CD4-positive, alpha-beta T cell treated with Interleukin-4 for 4 hours (primary cell): ENCODE data around the gene SOX1.

ENCODE experiments used
- DNase-seq: peaks from one replicate; pipeline ENCODE4 v3.0.0-alpha.2; 2020

The SOX1 gene

DNA sequence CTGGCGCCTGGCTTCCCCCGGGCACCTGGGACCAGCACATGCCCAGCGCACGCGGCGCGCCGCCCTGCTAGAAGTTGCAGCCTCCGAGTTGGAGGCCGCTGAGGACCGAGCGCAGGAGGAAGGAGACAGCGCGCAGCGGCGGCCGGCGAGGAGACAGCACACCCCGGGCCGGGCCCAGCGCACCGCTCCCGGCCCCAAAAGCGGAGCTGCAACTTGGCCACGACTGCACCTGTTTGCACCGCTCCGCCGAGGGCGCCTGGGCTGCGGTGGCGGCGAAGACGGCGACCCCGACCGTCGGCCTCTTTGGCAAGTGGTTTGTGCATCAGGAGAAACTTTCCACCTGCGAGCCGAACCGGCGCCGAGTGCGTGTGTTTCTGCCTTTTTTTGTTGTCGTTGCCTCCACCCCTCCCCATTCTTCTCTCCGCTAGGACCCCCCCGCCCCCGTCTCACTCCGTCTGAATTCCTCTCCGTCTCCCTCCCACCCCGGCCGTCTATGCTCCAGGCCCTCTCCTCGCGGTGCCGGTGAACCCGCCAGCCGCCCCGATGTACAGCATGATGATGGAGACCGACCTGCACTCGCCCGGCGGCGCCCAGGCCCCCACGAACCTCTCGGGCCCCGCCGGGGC is at the start of gene SOX1:
Gene SOX1 (plus strand): TSS at position 34 of the 626 bp plus-strand sequence. CDS start 510 bp downstream, at position 544.
- DNase-seq: no peak

DNA sequence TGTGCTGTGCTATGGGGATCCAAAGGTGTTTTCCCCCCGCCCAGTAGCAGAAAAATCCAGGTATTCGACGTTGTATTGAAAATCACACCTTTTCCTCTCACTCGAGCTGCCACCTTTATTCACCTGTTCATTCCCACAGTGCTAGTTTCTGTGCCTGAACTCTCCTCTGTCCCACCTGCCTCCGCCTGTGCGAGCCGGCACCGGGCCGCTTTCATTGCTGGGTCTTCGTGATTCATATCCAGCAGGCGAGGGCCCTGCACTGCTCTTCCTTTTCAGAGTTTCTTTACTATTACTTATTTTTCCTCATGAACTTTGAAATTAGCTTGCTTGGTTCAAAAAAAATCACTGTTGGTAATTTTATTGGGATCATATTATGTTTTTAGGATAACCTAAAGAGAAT is 42.4 kb upstream of the SOX1 start:
- DNase-seq: no peak

DNA sequence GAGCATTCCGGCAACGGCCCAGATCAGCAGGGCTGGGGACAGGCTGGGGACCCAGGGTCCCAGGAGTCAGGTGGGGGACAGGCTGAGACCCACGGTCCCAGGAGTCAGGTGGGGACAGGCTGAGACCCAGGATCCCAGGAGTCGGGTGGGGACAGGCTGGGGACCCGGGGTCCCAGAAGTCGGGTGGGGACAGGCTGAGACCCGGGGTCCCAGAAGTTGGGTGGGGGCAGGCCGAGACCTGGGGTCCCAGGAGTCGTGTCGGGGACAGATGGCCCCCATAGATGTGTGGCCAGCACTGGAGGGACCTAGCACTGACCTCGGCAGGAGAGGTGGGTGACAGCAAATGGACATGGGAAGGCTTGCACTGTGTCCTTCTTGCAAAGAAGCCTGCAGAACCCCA is 39.7 kb upstream of the SOX1 start:
- no peak for DNase-seq

DNA sequence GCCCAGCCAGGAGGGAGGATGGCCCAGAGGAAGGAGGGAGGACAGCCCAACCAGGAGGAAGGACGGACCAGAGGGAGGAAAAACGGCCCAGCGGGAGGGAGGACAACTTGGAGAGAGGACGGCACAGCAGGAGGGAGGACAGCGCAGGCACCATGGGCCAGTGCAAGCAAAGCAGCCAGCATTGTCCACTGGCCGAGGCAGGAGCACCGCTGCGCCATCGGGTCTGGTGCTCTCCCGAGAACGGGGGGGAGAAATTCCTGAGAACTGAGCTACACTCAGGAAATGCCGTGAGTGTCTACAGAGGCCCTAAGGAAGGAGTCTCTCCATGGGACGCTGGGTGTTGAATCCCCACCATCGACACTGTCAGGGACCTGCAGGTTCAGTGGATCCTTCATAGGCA is 38.5 kb upstream of the SOX1 start:
- DNase-seq: no peak

DNA sequence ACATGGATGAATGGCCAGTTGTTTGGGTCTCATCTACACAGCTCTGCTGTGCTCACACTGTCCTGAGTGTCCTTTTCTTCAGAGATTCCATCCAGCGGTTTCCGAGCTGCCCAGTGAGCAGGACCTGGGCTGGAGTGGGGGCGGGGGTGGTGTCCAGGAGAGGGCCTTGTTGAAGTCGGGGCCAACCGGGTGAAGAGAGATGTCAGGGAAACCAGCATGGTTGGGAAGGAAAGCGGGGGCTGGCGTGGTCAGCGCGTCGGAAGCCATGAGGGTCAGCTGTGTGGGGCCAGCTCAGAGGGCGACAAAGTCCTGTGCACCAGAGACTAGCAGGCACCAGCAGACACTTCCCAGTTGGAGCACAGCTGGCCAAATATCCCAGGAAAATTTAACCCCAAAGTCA is 37.8 kb upstream of the SOX1 start:
- no peak for DNase-seq

DNA sequence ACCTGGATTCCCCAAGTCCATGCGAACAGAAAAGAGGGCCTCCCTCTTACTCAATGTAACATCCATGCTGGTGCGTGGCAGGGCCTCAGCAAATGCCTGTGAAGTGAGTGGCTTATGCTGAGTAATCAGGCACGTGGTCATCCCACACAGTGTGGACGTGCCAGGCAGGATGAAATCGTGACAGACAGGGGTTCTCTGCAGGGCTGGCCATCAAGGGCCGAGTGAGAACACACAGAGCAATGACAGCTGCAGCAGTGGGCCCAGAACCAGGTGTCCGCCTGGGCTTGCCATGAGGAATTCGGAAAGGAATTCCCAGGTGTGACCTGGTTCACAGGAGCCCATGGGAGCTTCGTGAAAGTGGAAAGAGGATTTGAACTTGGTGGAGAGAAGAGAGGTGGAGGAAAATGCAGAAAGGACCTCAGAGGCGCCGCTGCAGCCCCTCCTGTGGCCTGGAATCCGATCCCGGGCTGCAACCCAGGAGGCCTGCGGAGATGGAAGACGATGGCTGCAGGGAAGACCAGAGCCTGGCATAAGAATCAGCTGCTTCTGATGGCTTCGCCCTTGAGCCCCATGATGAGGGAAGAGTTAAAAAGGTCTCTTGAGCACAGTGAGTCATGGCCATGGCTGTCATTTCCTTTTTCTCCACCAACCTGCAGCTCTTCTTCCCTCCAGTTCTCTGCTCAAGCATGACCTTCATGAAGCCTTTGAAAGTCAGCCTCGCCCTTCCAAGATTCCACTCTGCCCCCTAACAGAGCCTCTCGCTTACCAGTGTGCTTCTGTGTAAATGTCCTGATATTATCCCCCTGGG is 34.6 kb upstream of the SOX1 start:
- no peak for DNase-seq

DNA sequence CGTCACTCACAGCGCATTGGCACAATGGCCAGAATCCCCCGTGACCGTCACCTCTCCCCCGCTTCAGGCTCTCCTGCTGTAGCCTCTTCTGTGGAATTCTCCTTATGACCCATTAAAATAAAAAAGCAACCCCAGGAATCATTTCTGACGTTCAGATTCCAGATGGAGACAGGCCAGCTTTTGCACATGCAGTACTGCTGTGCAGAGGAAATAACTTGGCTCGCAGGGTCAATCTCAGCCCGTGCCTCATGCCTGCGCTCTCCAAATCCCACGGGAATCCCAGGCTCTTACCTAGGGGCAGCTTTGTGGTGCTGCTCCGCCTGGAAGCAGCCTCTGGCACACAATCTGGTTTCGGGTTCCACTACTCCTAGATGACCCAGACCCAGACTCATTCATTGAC is 32.7 kb upstream of the SOX1 start:
- no peak for DNase-seq

DNA sequence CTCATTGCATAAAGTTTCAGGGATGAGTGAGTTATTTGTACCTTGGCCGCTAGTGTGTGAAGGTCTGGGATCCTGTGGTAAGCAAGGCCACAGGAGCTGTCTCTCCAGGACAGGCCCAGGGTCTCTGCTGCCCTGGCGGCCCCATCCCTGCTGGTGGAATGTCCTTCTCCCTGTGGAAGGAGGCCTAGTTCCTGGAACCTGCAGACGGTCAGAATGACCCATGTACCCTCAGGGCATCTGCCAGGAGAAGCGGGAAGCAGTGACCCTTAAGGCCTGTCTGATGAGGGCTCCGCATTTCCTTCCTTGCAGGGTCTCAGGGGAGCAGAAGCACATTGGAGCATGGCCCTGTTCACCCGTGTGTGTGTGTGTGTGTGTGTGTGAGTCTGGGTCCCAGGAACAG is 32.1 kb upstream of the SOX1 start:
- no peak for DNase-seq

DNA sequence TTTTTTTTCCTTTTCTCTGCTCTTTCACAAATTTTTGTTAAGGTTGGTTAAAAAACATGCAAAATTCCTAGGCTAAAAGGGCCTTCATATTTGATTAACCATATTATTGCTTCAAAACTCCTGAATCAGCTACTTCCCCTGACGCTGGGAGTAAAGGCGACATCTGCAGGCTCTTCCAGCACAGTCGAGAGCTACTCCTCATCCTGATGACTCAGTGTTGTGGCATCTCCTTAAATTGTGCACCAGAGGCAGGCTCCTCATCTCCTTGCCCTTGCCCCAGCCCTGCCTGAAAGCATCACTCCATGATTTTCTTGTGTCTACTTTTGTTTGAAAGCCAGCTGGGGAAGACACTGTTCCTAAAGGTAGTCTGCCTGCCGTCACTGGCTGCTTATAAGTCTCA is 24.5 kb upstream of the SOX1 start:
- DNase-seq: no peak

DNA sequence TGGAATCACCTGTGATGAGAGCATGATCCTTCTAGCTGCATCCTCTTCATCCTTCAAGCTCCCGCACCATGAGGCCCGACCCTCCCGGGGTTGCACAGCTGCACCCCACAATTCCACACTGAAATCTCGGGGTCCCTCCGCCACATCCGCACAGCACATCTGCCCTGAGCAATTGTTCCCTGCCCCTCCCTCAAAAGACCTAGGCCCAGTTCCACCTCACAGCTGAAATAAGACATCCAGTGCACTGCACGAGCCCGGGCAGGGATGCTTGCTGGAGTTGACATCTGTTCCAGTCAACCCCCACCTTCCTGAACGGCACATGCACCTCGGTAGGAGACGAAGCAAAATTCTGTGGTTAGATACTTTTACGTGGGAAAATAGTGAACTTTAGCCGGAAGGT is 14.7 kb upstream of the SOX1 start:
- DNase-seq: no peak

DNA sequence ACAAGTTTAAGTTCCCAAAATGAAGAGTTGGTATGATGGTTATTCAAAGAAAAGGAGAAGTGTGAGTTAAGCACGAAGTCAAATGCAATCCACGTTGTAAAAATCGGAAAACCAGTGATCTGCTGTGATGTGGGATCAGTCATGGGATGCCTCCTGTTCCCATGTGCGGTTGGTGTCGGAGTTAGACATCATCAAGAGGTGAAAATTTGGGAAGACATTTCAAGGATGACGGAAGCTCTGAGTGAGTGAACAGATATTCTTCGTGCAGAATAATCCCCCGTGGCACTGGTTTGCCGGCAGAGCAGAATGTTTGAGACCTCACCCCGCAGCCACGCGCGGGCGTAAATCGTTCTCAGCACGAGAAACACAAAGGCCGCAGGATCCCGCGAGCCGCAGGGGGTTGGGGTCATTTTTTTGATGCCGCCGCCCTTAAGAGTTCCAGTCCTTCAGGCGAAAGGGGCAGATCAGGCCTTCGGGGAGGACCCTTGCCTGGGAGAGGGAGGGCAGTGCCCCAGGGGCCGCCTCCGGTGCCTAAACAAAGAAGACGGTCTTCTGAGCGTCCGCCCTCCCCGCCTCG is 13.7 kb upstream of the SOX1 start:
- DNase-seq: no peak

DNA sequence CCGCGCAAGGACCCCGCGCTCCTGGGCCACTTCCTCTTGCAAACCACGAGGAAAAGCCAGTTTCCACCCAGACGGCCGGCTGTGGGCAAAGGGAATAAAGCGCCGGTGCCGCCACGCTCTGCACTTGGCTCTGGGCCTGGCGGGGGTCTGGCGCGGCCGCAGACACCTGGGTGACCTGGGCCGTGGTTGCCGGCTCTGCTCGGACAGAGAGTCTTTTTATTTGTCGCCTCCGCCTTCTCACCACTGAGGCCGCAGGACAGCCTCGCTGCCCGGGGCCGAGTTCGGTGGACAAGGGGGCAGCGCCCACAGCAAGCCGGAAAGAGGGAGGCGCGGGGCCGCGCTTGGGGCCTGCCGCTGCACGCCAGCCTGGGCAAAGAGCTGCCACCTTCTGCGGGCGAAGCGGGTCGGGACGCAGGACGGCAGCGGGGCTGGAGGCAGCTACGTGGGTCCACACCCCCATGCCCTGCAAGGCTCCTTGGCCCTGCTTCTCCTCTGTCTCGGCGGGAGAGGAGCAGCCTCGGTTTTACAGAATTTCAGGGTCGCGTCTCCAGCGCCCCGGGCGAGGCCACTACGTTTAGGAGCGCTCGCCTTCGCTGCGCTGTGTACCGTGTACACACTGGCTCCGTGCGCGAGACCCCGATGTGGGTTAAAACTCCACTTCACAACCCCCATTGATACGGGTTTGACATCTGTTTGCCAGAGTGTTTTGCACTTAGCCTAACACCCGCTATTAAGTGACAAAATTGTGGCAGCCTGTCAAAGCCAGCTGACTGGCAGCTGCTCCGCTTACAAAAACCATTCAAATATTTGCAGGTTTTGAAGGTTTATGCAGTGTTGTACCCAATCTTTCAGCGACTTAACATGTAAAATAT is 13.0 kb upstream of the SOX1 start:
- DNase-seq: no peak

DNA sequence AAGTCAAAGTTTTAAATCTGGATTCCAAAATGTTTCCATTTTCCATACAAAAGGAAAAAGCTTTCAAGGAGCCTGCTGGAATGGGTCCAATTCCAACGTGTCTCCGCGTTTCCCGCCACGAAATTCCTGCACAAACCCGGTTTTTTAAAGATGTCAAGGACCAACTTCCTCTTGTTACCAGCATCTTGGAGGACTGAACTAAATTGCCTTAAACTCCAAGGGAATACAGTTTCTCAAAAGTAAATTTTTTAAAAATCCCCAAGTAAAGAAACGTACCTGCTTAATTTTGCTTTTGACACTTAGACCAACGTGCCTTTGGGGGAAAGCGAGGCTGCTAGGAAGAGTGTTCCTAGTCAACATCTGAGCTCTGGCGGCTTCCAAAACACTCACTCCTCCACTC is 12.3 kb upstream of the SOX1 start:
- DNase-seq: no peak

DNA sequence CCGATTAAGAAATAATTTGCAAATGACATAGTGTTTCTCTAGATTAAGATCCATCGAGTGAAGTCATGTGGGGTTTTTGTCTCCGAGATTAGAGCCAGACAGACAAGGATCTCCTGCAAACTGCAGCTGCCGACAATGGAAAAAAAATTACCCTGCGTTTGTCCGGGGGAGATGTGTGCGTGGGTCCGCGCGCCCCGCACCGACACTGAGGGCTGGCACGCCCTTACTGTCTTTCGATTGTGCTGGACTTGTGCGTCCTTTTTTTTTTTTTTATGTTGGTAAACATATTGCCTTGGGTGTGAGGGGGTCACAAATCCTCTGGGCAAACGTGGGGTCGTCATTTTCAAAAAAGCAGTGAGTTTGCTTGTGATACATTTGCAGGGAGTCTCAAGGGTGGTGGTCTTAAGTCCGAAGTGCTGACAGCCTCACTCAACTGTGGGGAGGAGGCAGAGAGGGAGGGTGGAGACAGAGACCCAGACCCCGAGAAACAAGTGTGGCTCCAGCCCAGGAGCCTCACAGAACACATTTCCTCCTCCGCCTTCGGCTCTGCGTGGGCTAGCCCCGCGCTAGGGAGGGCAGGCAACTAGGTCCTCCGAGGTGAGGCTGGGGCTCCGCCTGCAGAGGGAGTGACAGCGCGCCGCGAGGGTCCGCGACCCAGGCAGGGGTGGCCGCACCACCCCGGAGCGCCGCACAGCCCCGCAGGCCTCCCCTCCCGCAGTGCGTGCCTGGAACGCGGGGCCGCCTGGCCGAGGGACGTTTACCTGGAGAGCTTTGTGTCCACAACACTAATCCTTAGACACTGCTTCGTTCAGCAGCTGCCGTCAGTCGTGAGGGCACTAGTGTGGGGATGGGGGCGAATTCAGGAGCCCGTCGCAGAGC is 11.7 kb upstream of the SOX1 start:
- no peak for DNase-seq

DNA sequence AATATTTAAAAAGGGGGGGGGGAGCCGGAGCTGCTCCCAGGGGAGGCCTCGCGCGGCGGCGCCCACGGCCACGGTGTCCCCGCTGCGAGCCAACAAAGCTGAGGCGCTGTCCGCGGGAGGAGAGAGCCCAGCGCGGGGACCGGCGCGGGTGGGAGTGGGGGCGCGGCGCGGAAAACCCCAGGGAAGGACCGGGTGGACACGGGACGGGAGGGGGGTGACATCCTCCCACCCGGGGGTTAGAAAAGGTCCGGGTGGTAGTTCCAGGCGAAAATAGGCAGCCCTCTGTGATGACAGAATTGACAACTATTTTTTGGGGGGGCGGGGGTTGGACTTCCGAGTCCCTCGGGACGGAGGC is 11.1 kb upstream of the SOX1 start:
- DNase-seq: no peak

DNA sequence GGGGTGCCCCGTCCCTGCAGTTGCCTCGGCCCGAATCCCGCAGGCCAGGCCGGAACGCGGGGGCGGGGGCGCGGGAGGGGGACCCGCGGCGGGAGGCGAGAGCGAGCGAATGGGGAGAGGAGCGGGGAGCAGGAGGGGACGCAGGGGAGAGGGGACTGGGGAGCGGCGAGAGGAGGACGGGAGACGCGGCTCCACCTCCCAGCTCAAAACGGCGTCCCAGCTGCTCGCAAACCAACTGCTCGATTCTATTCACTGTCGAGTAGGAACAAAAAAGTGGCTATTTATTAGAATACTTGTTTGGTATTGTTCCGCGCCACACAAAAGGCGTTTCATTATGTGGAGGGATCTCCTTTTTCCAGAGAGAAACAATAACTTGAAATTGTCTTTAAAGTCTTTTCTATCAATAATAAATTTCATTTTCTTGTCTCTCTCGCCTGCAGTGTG is 10.6 kb upstream of the SOX1 start:
- DNase-seq: no peak

DNA sequence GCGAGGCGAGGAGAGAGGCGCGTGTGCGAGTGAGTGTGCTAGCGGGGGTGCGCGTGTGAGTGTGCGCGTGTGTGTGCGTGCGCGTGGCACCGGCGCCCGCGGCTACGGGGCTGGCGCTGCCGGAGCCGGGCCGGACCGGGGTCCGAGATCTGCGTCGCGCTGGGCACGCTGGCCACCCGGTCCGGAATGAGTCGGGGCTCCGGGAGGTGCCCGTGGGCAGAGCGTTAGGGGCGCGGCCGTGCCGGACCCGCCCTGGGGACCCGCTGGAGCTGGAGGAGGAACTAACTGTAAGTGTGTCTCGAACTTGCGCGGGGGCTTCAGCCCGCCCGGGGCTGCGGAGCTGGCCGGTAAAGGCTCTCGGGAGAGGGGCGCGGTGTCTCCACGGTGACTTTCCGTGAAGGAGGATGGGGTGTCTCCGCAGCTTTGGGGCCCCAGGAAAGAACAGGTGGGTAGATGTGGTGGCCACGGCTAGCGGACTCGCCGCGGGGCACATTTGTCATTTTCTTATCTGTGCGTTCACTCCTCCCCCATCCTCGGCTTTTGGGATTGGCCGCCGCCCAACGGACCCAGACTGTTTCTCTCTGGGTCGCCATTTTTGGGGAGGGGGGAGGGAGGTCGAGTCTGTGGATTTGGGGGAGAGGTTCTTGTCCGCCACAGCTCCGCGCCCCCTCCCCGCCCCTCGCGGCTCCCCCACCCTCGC is 10.1 kb upstream of the SOX1 start:
- no peak for DNase-seq

DNA sequence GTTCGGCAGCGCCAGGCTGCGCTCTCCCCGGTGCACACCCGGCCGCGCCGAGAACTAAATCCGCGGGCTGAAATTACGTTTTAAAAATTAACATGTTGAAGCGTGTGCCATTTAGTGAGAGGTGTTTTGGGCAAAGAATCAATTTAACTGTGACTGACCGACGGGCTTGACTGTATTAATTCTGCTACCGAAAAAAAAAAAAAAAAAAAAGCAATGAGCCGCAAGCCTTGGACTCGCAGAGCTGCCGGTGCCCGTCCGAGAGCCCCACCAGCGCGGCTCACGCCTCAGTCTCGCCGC is 9.6 kb upstream of the SOX1 start:
- DNase-seq: no peak

DNA sequence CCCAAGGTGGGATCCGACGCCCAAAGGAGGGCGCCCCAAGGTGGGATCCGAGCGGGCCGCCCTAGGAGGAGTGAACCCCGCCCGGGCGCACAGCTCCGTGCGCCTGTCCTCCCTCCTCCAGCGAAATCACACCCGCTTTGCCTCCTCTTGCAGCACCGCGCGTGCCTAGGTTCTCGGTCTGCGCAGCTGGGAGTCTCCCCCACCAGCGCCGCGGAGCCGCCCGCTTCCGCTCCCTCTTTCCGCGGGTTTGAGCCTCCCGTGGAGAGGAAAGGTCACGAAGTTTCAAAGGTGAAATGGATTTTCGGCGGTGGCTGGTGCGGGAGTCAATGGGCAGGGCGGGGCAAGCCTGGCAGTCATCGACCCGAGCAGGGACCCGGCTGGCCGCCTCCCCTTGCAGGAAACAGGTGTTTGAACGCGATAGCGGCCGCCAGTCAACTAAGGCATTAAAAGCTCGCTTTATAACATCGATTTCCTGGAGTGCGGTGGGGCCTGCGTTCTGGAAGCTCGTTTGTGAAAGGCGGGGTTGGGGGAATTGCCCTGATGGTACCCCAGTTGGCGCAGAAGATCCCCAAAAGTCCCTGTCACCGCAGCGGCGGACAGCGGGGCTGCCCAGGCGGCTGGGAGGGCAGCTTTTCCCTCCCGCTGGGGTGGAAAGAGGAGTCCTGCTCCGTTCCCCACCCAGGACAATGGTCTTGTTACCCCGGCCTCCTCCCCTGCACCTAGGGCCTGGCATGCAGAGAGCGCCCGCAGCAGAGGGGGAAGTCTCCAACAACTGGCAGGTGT is 9.0 kb upstream of the SOX1 start:
- DNase-seq: no peak

DNA sequence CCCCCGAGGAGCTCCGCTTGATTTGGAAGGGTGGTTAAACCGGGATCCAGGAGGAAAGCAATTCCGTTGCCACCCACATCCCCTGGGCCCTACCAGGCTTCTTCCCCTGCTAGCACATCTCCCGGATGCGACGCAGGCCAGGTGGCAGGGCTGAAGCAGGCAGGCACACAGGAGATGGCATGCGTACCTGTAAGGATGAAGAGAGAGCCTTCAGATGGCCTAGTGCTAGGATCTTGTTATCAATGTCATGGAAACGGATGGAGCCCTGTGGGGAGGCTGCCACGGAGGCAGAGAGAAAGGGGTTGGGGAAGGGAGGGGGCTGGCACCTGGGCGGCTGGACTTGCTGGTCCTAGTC is 8.5 kb upstream of the SOX1 start:
- DNase-seq: no peak

DNA sequence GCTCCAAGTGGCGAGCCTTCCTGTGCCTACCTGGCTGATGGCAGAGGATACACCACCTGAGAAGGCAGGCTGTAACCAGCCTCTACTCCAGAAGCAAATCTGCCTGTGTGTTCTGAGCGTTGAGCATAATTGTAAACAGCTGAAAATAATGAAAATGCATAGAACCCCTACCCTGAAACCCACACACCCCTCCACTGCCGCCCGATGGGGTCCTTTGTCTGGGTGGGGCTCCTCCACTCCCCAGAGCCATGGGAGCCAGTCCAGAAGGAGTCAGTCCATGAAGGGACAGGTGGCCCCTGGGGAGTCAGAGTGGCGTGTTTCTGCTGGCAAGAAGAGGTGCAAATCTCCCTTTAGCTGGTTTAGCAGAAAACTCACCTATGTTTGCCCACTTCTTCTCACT is 8.0 kb upstream of the SOX1 start:
- no peak for DNase-seq
